GM13977 (cell line): Measurements from ENCODE around the gene EHD3.

Experiments used
- DNase-seq: peaks from one replicate; pipeline ENCODE4 v3.0.0; 2012; ENCODE audit warnings: low spot score
- CTCF ChIP-seq: IDR thresholded peaks from 2 replicates; pipeline ENCODE4 v1.5.1; 2012; ENCODE audit warnings: mild to moderate bottlenecking, control low read depth; ENCODE audit not compliant: insufficient read depth; ENCODE audit errors: extremely low read depth, missing control alignments
- in situ Hi-C: fragments of 300-500 bp; cut with MboI; formaldehyde crosslinking; loops from one replicate; pipeline ENCODE4 v1.12.0; 2022; ENCODE audit warnings: low sequenced_read_pairs, low pct_unique_long_range_greater_than_20kb, mixed read lengths, inconsistent platforms; ENCODE audit not compliant: unreplicated experiment

Gene EHD3

GRCh38 chr2:31268344-31268743 is 34.4 kb downstream of the EHD3 start:
- TF ChIP-seq CTCF: peak; percentile 4
- in situ Hi-C loops: no loop called here
- DNase-seq: no peak

GRCh38 chr2:31269087-31269486 is 35.1 kb downstream of the EHD3 start:
- in situ Hi-C loops: no loop called here
- no peak for DNase-seq
- no peak for TF ChIP-seq CTCF

- DNase-seq: no peak
- no peak for TF ChIP-seq CTCF
- in situ Hi-C loops: no loop called here
These were observed 36.2 kb downstream of the EHD3 start for GRCh38 chr2:31270131-31270530.

- in situ Hi-C loops: no loop called here
- DNase-seq: no peak
- TF ChIP-seq CTCF: no peak
These were observed 36.9 kb downstream of the EHD3 start for GRCh38 chr2:31270822-31271231.

- in situ Hi-C loops: no loop called here
- DNase-seq: no peak
- no peak for TF ChIP-seq CTCF
These were observed 37.9 kb downstream of the EHD3 start for GRCh38 chr2:31271851-31272267.

DNA sequence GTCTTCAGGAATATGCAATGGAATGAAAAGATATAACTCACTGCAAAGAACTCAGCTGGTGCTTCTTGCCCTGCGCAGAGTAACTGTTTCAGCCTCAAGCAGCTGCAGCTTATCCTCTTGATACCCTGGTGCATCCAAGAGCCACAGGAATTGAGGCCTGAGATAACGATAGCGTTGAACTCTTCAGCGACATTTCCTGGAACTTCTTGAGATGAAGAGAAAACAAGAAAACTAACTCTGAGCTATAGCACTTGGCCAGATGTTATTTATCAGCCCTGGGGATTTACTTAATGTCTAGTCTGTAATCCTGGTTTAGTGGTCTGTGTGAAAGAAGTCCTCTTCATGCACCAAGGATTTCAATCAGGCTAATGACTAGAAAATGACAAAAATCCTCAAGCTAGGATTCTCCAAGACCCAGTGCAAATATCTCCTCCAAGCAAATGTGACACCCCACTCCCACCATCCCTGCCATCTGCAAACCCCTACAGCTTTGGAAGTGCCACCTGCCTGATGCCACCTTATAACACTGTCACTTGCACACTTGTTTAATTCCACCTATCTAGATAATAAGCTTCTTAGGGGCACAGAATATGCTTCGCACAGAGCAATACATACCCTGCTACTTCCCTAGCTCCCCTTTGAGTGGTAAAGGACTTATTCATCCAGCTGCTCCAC is 40.6 kb downstream of the EHD3 start:
- no peak for TF ChIP-seq CTCF
- in situ Hi-C loops: no loop called here
- no peak for DNase-seq
